ENCODE results near the gene SQSTM1. TPM values are rescaled to one million over a fixed set of nuclear protein-coding genes. Genes with fewer than 3 reads are reported as not detected.

SQSTM1 gene
- total RNA-seq, 1 experiment from 2014 or later = 105 TPM

- CTCF ChIA-PET = no interaction called here
- BruUV-seq (replicated peaks) = no TSS peak
Observed at GRCh38 chr5:179854356-179854755, 33.7 kb downstream of the SQSTM1 start.

GRCh38 chr5:179858241-179858585 lies 37.5 kb downstream of the SQSTM1 start:
- Histone ChIP-seq H3K9me3 (ENCODE audit: low read depth, low read length, poor library complexity, severe bottlenecking) (no peaks in the 10 kb centered on the region), H3K4me1 (ENCODE audit: insufficient read depth, low read length, poor library complexity, severe bottlenecking) (no peaks in the 10 kb centered on the region), H3K27ac (ENCODE audit: low read depth, low read length, poor library complexity, severe bottlenecking) (peak overlapping the region; percentile 87), H3K36me3 (ENCODE audit: insufficient read depth, low read length, poor library complexity, severe bottlenecking) (peaks cover 11% of the 10 kb centered on the region), H3K27me3 (replicated peaks; ENCODE audit: insufficient read depth, low read depth, low read length, poor library complexity) (no peaks in the 10 kb centered on the region), H3K4me3 (ENCODE audit: low read depth, low read length, poor library complexity, severe bottlenecking) (peak overlapping the region; percentile 87)
- no peak for DNase-seq (ENCODE audit: low spot score)
- TF ChIP-seq CTCF (conservative IDR thresholded peaks at IDR 0.05; ENCODE audit: low read depth, low read length) = no peak
- TF ChIP-seq EZH2 (IDR thresholded peaks at IDR 0.05; ENCODE audit: borderline replicate concordance, low read depth, low read length, poor library complexity, severe bottlenecking) = no peak
- intact Hi-C loops (cut with micrococcal nuclease; ENCODE audit: unreplicated experiment) = loop anchor here (5.0 kb wide), 1 partner anchor 56 kb away; no protein-coding TSS in a partner anchor
- POLR2A ChIA-PET (ENCODE audit: low non-redundant PET) = no interaction called here
- BruUV-seq (replicated peaks) = no TSS peak
- CTCF ChIA-PET = no interaction called here

More at GRCh38 chr5:179854356-179854755, 33.7 kb downstream of the SQSTM1 start:
- DNase-seq (ENCODE audit: low spot score) = no peak
- no peaks in the 10 kb centered on the region for H3K27me3 ChIP-seq (replicated peaks; ENCODE audit: insufficient read depth, low read depth, low read length, poor library complexity)
- TF ChIP-seq CTCF (conservative IDR thresholded peaks at IDR 0.05; ENCODE audit: low read depth, low read length) = no peak
- TF ChIP-seq EZH2 (IDR thresholded peaks at IDR 0.05; ENCODE audit: borderline replicate concordance, low read depth, low read length, poor library complexity, severe bottlenecking) = no peak
- no peak overlapping the region for H3K4me3 ChIP-seq (ENCODE audit: low read depth, low read length, poor library complexity, severe bottlenecking)
- no peaks in the 10 kb centered on the region for H3K9me3 ChIP-seq (ENCODE audit: low read depth, low read length, poor library complexity, severe bottlenecking)
- POLR2A ChIA-PET (ENCODE audit: low non-redundant PET) = no interaction called here
- intact Hi-C loops (cut with micrococcal nuclease; ENCODE audit: unreplicated experiment) = no loop called here
- H3K27ac ChIP-seq (ENCODE audit: low read depth, low read length, poor library complexity, severe bottlenecking) = no peak overlapping the region
- no peaks in the 10 kb centered on the region for H3K4me1 ChIP-seq (ENCODE audit: insufficient read depth, low read length, poor library complexity, severe bottlenecking)
- peaks cover 13% of the 10 kb centered on the region for H3K36me3 ChIP-seq (ENCODE audit: insufficient read depth, low read length, poor library complexity, severe bottlenecking)

GRCh38 chr5:179858586-179859427 lies 38.1 kb downstream of the SQSTM1 start, which contains the start of gene MRNIP:
Gene MRNIP (minus strand): TSS chr5:179858817. CDS start chr5:179858796, 21 bp downstream.
- peak within 1 kb of the TSS; percentile 87 for H3K27ac ChIP-seq (ENCODE audit: low read depth, low read length, poor library complexity, severe bottlenecking)
- peak within 1 kb of the TSS; percentile 87 for H3K4me3 ChIP-seq (ENCODE audit: low read depth, low read length, poor library complexity, severe bottlenecking)
- no peaks in the 10 kb centered on the region for H3K4me1 ChIP-seq (ENCODE audit: insufficient read depth, low read length, poor library complexity, severe bottlenecking)
- POLR2A ChIA-PET (ENCODE audit: low non-redundant PET) = no interaction called here
- CTCF ChIA-PET = no interaction called here
- peak; percentile 95 for DNase-seq (ENCODE audit: low spot score)
- H3K9me3 ChIP-seq (ENCODE audit: low read depth, low read length, poor library complexity, severe bottlenecking) = no peaks in the 10 kb centered on the region
- H3K36me3 ChIP-seq (ENCODE audit: insufficient read depth, low read length, poor library complexity, severe bottlenecking) = peaks cover 11% of the 10 kb centered on the region
- no peak for TF ChIP-seq CTCF (conservative IDR thresholded peaks at IDR 0.05; ENCODE audit: low read depth, low read length)
- TF ChIP-seq EZH2 (IDR thresholded peaks at IDR 0.05; ENCODE audit: borderline replicate concordance, low read depth, low read length, poor library complexity, severe bottlenecking) = no peak
- intact Hi-C loops (cut with micrococcal nuclease; ENCODE audit: unreplicated experiment) = loop anchor here (5.0 kb wide), 1 partner anchor 57 kb away; no protein-coding TSS in a partner anchor
- TSS peak; percentile 83 for BruUV-seq (replicated peaks)
- H3K27me3 ChIP-seq (replicated peaks; ENCODE audit: insufficient read depth, low read depth, low read length, poor library complexity) = no peaks in the 10 kb centered on the region

Measured in A673 (cell line).